DOHH2 (cell line): ENCODE data around the gene SORBS1.

Source experiments
- EZH2phosphoT487 ChIP-seq: fragments of 200-600 bp; sonication (generic); IDR thresholded peaks from 2 replicates; pipeline ENCODE4 v1.6.1; 2017; ENCODE audit warnings: borderline replicate concordance, mild to moderate bottlenecking, antibody characterized with exemption, low read length, moderate library complexity, mixed read lengths
- TF ChIP-seq, protein P1 (sequence below): fragments of 200-600 bp; sonication (generic); IDR thresholded peaks from one replicate; pipeline ENCODE4 v1.5.1; 2014; ENCODE audit warnings: antibody characterized with exemption, mild to moderate bottlenecking, low read depth, low read length; ENCODE audit not compliant: poor library complexity, severe bottlenecking

- TF ChIP-seq, protein P1, sequence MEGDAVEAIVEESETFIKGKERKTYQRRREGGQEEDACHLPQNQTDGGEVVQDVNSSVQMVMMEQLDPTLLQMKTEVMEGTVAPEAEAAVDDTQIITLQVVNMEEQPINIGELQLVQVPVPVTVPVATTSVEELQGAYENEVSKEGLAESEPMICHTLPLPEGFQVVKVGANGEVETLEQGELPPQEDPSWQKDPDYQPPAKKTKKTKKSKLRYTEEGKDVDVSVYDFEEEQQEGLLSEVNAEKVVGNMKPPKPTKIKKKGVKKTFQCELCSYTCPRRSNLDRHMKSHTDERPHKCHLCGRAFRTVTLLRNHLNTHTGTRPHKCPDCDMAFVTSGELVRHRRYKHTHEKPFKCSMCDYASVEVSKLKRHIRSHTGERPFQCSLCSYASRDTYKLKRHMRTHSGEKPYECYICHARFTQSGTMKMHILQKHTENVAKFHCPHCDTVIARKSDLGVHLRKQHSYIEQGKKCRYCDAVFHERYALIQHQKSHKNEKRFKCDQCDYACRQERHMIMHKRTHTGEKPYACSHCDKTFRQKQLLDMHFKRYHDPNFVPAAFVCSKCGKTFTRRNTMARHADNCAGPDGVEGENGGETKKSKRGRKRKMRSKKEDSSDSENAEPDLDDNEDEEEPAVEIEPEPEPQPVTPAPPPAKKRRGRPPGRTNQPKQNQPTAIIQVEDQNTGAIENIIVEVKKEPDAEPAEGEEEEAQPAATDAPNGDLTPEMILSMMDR: no peak
- no peak for TF ChIP-seq EZH2phosphoT487
Observed at GRCh38 chr10:95309958-95310357, 251.2 kb downstream of the SORBS1 start.
